ENCODE results near the gene SLF1.

The SLF1 gene

DNA sequence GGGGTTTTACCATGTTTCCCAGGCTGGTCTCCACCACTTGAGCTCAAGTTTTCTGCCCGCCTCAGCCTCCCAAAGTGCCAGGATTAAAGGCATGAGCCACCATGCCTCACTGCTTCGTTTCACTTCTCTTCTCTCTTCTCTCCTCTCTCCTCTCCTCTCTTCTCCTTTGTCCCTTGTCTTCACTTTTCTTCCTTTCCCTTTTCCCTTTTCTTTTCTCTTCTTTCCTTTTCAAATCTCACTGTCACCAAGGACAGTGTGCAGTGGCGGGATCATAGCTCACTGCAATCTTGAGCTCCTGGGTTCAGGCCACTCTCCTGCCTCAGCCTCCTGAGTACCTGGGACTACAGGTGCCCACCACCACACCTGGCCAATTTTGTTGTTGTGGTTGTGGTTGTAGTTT lies 49.5 kb downstream of the SLF1 start:
- DNase-seq: no peak

DNA sequence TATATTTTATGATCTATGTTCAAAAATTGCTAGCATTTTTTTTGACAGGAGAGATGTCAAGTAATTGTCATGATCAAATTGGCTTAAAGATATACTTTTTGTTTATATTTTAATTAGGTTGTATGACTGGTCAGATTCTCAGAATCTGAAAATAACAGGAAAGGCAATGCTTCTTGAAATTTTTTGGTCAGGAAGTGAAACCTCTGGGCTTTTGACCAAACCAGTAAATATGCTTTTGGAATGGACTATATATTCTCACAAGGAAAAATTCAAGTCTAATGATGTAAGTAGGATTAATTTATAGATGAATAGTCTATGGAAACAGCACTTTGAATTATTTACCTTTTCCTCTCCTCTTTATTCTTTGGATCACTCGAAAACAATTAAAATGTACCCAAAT lies 52.3 kb downstream of the SLF1 start:
- DNase-seq: no peak

DNA sequence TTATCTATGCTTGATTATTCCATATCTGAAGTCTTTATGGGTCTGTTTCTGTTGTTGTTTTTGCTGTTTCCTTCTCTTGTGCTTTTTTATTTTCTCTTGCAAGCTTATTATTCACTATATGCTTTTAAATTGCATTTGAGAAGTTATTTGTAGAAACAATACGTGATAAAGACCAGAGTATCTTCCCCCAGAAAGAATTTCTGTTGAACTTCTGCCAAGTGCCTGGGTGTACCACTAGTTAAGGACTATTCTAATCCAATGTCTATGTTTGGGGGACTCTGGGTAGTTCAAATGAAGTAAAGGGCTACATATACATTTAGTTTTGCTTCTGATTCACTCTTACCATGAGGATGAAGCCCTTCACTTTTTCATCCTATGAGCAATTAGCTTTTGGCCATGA lies 54.3 kb downstream of the SLF1 start:
- DNase-seq: no peak

DNA sequence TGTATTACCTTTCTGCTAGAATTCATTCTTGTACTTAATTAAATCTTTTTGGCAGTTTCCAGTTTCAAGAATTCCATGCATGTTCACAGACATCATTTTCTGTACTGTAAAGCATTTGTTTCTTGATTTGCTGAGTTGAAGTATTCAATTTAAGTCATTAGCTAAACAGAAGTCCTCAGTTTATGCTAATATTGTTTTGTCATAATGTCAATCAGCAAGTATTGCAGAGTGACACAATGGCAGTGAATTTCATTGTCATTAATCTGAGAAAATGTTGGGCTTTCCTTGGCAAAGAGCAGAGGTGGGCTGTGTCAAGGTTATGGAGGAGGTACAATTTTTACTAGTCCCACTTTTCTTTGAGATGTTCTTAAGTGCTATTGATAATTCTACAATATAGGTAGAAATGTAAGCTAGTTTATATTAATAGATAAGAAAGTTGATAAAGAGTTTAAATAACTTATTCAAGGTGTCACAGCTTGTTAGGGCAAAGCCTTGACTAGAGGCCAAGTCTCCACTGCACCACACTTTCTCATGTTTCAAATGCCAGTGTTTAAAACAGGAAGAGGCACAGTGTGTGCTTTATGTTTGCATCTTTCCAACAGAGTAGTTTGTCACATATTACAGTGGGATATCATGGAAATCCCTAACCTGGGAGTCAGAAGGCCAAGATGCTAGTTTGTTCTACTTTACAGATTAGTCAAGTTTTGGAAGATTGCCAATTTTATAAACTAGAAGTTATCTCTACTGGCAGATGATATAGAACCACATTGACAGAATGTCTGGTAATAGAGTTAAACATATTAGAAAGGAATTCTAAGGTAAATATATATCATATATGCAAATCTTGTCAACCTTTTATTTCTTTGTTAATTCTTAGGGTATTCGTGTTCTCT lies 56.3 kb downstream of the SLF1 start:
- no peak for DNase-seq

DNA sequence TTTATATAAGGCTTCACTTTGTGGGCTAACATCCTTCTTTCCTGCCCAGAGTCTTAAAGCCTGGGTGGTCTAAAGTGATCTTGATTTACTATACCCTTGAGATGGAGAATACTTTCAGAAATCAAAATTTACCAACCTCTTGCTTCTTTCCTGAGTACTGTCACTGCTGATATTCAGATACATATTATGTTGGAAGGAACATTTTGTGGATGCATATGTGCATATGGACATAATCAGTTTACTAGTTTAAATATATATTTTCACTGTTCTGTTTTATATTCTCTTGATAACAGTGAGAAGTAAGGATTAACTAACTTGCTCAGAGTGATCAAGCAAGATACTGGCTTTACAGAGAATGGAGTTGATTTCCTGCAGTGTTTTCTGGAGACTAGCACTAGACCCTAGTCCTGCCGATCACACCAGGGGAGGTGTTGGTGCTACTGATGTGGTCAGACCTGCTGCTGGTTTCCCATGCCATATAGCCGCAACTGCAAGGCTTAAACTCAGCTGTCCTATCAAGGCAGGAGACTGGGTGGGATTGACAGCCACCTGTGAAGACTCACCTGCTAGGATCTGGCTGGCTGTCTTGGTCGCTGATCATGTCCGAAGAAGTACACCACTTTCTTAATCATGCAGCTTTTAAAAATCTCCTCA lies 57.6 kb downstream of the SLF1 start:
- no peak for DNase-seq

DNA sequence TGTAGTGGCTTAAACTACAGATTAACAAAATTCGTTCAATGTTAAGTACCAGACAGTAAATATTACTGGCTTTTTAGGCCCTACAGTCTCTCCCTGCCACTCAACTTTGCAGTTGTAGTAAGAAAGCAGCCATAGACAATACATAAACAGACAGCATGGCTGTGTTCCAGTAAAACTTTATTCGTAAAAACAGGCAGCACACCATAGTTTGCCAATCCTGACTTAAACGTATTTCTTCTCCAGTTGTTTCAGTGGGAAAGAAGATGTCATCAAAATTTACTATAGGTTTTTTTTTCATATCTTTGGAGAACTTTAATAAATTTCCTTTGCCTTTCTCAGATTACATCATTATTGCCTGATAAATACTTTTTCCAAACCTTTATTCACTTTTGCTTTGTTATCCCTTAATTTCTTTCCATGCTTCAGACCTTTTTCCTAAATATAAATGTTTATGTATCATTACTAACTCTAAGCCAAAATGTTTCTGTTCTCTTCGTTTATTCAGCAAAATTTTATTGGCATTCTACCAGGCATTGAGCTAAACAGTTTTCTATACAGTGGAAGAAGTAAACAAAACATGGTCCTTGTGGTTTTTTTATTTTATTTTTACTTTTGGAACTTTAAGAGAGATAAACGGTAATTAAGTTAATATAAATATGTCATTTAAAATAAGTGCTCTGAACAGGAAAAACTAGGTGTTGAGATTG lies 64.5 kb downstream of the SLF1 start:
- no peak for DNase-seq

DNA sequence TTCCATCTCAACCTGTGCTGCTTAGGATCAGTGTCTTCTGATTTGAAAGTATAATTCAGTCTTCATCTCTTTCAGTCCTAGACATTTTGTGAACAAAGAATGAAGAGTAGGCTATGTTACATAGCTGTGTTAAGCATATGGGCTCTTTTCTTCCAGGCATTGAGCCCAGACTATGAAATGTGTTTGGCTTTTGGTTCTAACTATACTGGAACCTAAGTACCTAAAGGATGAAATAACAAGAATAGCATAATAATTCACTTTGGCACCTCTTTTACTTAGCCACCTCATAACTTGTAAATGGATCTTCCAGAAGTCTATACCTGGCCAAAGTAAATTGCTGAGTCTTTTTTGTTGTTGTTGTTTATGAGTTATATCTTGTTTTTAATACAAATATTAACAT lies 71.4 kb downstream of the SLF1 start:
- DNase-seq: no peak

DNA sequence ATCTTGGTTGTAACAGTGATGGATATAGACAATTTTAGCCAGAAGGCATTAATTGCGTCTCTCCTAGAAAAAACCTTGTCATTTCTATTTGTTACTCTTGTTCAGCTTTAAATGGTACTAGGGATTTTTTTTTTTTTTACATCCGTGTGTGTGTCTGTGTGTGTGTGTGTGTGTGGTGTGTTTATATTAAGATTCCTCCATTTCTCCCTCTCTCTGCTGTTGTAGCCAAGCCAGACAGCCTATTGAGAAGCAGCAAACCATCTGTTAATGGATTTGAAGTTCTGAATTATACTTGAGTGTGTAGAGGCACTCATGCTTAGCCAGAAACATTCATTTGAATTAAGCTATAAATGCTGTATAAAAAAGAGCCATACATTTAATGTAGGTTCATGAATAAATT lies 72.3 kb downstream of the SLF1 start:
- DNase-seq: no peak

DNA sequence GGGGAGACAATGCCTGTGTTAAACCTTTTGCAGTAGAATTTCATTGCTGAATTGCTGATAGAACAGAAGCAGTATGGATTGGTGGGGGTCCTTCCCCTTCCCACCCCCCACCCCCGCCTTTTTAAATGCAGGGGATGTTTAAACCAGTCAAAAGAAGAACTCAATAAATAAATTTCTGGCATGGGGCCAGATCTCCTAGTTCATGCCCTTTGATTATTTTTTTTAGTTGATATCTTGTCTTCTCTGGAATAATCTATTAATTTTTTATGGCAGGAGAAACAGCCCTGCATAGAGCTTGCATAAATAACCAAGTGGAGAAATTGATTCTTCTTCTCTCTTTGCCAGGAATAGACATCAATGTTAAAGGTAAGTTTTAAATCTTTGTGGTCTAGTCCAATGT lies 72.8 kb downstream of the SLF1 start:
- DNase-seq: no peak

DNA sequence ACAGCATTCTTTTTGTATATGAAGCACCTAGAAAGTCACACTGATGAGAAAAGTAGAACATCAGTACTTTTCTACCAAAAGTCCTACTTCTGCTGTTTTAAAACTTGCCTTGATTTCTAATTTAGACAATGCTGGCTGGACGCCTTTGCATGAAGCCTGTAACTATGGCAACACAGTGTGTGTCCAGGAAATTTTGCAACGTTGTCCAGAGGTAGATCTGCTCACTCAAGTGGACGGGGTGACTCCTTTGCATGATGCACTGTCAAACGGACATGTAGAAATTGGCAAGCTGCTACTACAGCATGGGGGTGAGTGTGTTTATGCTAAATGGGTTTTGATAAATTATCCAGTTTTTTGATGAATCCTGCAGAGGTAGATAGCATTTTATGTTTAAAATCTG lies 73.5 kb downstream of the SLF1 start:
- DNase-seq: no peak

DNA sequence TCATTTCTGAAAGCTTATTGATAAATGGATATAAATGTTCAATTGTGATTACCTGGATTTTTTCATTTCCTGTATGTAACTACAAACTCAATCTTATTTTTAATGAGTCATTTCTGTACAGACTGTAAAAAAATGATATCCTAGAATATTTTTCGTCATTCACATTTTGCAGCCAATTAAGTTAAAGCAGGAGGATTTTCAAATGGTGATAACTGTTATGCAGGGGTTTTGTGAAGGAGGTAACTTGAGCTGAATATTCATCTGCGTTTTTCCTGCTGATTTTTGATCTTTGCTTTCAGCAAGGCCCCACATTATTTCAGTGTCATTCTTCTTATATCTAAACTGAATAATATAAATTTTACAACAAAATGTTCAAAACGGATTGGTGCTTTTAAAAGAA lies 74.1 kb downstream of the SLF1 start:
- no peak for DNase-seq

DNA sequence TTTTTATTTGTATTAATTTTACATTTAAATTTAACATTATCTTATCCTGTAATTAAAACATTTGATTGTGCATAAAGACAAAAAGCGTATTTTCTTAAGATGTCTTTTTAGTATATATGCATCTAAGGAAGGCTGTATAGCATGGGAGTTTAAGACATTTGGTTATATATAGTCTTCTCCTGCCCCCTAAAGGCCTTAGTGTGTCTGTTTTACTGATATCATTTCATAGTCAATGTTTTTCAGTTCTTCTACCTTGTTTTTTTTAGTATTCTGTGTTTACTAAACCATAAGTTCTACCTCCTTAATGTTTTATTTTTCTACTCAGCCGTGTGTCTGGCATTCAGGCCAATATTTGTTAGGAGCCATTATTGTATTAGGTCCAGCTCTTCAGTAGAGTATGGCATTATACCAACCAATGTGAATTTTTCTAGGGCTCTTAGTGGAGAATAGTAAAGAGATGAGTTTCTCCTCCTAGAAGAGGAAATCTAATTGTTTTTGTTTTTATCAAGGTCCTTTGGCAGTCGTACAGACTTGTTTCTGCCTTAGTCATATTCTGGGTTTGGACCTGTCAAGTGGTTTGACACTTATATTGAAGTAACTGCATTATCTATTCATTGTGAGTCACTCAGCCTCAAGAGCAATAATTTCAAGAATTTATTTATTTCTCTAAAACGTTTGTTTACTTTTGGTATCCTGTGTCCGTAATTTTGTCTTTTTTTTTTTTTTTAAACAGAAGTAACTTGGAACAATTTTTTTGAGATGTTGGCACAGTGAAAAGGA lies 74.8 kb downstream of the SLF1 start:
- DNase-seq: no peak

DNA sequence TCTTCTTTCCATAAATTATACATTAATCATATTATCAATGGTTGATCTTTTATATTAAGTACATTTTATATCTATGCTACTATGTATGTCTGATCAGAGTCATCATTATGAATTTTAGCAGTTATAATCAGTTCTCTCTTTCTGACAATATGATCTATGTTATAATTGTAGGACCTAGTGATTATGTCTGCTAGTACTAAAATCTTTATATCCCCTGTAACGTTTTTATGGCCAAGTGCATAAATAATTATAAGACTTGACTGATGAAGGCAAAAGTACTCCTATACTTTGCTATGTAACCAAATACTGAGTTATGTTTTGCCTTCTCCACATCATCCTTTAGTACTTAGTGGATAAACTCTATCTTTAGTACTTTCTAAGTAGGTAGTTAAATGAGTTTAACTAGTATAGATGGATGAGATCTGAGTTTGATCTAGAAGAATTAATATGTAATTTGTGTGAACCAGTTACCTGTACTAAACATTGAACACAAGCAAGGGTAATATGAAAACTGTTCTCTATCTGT lies 75.4 kb downstream of the SLF1 start:
- no peak for DNase-seq

DNA sequence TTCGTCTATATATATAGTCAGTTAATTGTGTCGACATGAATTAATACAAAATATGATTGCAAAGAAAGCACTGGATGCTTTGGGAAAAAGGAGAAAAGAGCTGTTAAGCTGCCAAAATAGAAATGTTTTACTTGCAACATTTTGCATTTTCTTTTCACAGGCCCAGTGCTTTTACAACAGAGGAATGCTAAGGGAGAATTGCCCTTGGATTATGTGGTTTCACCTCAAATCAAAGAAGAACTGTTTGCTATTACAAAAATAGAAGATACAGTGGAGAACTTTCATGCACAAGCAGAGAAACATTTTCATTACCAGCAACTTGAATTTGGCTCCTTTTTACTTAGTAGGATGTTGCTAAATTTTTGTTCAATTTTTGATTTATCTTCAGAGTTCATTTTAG lies 76.2 kb downstream of the SLF1 start:
- no peak for DNase-seq

DNA sequence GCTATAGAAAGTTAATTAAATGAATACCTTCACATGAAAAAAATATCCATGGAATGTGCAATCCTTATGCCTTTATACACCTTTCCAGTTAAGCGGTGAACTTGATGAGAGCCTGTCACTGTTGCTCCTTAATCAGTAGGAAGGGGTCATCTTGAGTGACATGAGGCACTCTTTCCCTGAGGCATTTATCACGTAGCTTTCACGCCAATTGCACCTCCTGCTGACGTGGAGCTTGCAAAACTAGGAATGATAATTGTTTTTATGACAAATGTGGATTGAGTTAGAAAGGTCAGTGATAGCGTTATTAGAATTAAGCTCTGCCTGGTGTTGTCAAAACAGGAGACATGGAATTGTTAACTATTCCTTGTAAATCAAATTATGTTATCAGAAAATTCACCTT lies 79.7 kb downstream of the SLF1 start:
- DNase-seq: no peak

DNA sequence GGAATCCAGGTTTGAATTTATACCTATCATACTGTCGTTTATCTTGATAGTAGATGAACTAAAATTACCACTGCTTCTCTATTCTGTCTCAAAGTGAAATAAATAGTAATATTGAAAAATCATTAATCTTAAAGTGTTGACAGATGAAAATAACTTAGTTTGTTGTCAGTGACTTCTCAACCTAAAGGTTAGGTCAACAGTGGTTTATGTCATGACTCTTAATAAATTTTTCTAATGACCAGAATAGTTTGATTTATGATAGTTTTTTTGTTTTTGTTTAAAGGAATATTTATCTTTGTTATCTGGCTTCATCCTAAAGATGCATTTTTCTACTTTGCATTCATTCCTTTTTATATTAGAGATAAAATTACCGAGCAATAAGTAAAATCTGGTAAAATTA lies 81.1 kb downstream of the SLF1 start:
- no peak for DNase-seq

DNA sequence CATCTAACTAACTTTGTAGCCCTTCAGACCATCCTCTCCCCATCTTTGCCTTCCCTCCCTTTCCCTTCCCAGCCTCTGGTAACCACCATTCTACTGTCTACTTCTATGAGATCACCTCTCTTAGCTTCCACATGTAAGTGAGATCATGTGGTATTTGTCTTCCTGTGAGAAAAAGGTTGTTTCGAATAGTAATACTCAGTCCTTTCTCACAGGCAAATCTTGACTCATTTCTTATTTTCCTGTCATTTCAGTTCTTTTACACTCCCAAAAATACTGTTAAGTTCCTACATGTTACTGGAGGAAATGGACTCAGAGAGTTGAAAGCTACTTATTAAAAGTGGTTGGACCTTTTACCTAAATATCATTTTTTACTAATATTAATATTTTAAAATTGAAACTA lies 82.1 kb downstream of the SLF1 start:
- DNase-seq: no peak

DNA sequence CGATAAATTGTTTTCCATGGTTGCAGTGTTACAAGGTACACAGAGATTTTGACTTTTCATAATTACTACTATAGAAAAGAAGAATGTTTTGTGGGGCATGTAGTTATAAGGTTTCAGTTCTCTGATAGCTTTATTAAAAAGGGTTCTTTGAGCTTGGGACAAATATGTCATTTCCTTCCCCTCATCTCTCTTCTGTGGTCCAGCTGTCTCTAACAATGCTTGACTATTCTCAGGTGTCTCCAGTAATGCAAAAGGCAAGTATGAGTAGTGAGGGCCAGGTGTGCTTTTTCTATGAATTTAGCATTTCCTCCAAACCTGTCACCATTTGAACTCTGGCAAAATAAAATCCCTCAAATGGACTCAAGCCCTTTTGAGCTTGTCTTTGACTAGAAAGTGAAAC lies 84.3 kb downstream of the SLF1 start:
- DNase-seq: no peak

DNA sequence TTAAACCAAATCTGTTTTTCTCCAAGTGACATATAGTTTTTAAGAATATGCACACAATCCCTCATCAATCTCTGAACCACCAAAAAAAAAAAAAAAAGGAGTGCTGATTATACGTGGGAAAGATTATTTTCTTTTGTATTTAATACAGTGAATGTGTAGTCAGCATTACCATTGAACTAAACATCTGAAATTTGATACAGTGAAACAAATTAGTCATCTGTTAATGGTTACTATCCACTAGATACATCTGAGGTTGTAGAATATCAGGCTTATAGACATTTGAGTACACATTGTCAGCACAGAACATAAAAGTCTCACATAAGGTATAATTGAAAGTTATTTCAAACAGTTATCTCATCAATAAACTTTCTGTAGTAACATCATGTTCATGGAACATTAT lies 87.0 kb downstream of the SLF1 start:
- no peak for DNase-seq

DNA sequence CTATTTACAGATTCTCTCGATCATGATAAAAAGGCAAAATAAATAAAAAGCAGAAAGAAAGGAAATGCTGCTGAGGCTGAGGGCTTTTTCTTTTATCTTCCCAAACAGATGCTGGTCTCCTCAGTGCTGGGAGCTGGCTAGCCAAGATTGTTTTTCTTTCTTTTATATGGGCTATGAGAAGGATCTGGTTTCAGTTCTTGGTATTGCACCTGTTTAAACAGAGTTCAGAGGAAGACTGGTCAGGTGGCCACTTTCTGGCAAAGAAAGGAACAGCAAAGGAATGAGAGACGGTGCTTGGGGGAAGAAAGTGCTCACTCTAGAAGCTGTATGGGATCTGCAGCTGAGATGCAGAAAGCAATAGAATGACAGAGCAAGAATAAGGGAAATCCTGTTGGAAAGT lies 88.9 kb downstream of the SLF1 start:
- DNase-seq: no peak

DNA sequence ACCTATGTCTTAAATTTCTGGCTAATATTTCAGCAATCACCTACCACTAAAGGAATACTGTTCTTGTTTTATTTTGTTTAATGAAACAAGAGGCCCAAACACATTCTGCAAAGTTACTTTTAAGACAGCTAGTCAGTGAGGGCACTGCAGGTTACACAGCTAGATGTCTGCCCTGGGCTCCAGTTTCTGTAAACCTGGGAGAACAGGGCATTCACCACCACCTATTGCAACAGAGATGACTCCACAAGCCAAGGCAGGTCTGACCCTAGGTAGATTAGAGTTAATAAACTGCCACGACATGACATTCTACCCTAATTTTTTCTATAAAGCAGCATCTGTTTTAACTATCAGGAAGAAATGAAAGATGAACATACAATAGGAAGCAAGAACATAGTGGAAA lies 90.8 kb downstream of the SLF1 start:
- no peak for DNase-seq

DNA sequence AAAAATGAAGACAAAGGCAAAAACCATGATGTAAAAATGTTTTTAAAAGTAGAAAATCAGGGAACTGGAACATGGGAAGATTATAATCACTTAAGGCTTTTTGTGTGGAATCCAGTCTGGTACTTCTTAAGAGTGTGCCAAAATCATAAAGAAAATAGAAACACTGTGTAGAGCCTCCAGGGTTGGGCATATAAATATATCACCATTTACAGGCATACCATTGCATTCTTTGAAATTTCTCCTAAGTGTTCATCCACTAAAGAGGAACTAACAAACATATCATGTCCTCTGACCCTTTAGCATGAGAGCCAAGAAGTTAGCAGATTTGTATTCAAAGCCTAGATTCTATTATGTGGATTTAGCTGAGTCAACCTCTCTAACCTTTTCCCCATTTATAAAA lies 93.3 kb downstream of the SLF1 start:
- DNase-seq: no peak

DNA sequence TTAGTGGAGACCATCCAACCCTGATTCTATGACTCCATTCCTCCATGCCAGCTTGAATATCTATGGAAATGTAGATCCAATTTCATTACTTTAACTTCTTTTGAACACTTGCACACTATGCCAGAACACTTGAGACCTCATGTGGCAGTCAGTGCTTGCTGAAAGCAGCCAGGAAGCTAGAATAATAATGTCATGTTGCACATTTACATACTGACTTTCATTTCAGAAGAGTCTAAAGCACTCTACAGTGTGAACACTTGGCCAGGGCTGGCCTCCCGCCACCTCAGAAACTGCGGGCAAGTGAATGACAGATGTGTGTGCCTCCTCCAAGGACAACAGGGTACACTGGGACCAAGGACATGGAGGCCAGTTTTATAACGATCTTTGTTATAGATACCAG lies 97.3 kb downstream of the SLF1 start:
- DNase-seq: no peak

Measured in effector CD8-positive, alpha-beta T cell (primary cell).